Measurements from ENCODE around the gene ALOX5.
"Not testable (repeated sequence)": the region's sequence is repeated elsewhere in the genome, so short reads cannot be mapped to it uniquely, and the experiment has no call there.

The ALOX5 gene

GRCh38 chr10:45353186-45353585 lies 20.8 kb upstream of the ALOX5 start:
- no peak overlapping the region for H3K9ac ChIP-seq (ENCODE audit: low read length)
- no peak overlapping the region for H2AFZ ChIP-seq (ENCODE audit: low read length)
- H3K9me3 ChIP-seq (replicated peaks; ENCODE audit: insufficient read depth, low read length) = no peaks in the 10 kb centered on the region
- H4K20me1 ChIP-seq (ENCODE audit: insufficient read depth, low read length) = no peaks in the 10 kb centered on the region
- H3K79me2 ChIP-seq (ENCODE audit: low read length) = no peaks in the 10 kb centered on the region
- H3K4me3 ChIP-seq (ENCODE audit: low read length) = no peak overlapping the region
- no peak for DNase-seq
- no peaks in the 10 kb centered on the region for H3K36me3 ChIP-seq (replicated peaks; ENCODE audit: insufficient read depth, low read length)
- H3K4me2 ChIP-seq (ENCODE audit: low read depth, low read length) = no peak overlapping the region
- no peaks in the 10 kb centered on the region for H3K9me2 ChIP-seq (replicated peaks; ENCODE audit: insufficient read depth, low read length)
- H3K27ac ChIP-seq (ENCODE audit: low read length) = no peak overlapping the region
- no peaks in the 10 kb centered on the region for H3K4me1 ChIP-seq (ENCODE audit: low read length)
- no peak for TF ChIP-seq CTCF (IDR thresholded peaks at IDR 0.05; ENCODE audit: low read length)
- no peak for TF ChIP-seq EZH2 (optimal IDR thresholded peaks at IDR 0.05; ENCODE audit: low read depth, low read length)
- no peak for TF ChIP-seq EZH2phosphoT487 (IDR thresholded peaks at IDR 0.05; ENCODE audit: low read length)
- no peaks in the 10 kb centered on the region for H3K27me3 ChIP-seq (replicated peaks; ENCODE audit: insufficient read depth, low read length)
- no peaks in the 10 kb centered on the region for H3F3A ChIP-seq (ENCODE audit: insufficient read depth, low read length)

- TF ChIP-seq EZH2 (optimal IDR thresholded peaks at IDR 0.05; ENCODE audit: low read depth, low read length) = no peak
- TF ChIP-seq CTCF (IDR thresholded peaks at IDR 0.05; ENCODE audit: low read length) = no peak
- TF ChIP-seq EZH2phosphoT487 (IDR thresholded peaks at IDR 0.05; ENCODE audit: low read length) = no peak
- H2AFZ ChIP-seq (ENCODE audit: low read length) = no peak overlapping the region
- no peaks in the 10 kb centered on the region for H4K20me1 ChIP-seq (ENCODE audit: insufficient read depth, low read length)
- H3K36me3 ChIP-seq (replicated peaks; ENCODE audit: insufficient read depth, low read length) = no peaks in the 10 kb centered on the region
- no peaks in the 10 kb centered on the region for H3K9me3 ChIP-seq (replicated peaks; ENCODE audit: insufficient read depth, low read length)
- no peak overlapping the region for H3K4me2 ChIP-seq (ENCODE audit: low read depth, low read length)
- no peak for DNase-seq
- H3K27ac ChIP-seq (ENCODE audit: low read length) = no peak overlapping the region
- no peaks in the 10 kb centered on the region for H3F3A ChIP-seq (ENCODE audit: insufficient read depth, low read length)
- H3K4me1 ChIP-seq (ENCODE audit: low read length) = no peaks in the 10 kb centered on the region
- H3K9ac ChIP-seq (ENCODE audit: low read length) = no peak overlapping the region
- H3K27me3 ChIP-seq (replicated peaks; ENCODE audit: insufficient read depth, low read length) = no peaks in the 10 kb centered on the region
- no peak overlapping the region for H3K4me3 ChIP-seq (ENCODE audit: low read length)
- H3K9me2 ChIP-seq (replicated peaks; ENCODE audit: insufficient read depth, low read length) = no peaks in the 10 kb centered on the region
- H3K79me2 ChIP-seq (ENCODE audit: low read length) = no peaks in the 10 kb centered on the region
Measured at GRCh38 chr10:45354261-45354660, 19.8 kb upstream of the ALOX5 start.

GRCh38 chr10:45355494-45355893 lies 18.5 kb upstream of the ALOX5 start:
- H3K4me2 ChIP-seq (ENCODE audit: low read depth, low read length) = no peak overlapping the region
- TF ChIP-seq CTCF (IDR thresholded peaks at IDR 0.05; ENCODE audit: low read length) (no peak), EZH2 (optimal IDR thresholded peaks at IDR 0.05; ENCODE audit: low read depth, low read length) (no peak), EZH2phosphoT487 (IDR thresholded peaks at IDR 0.05; ENCODE audit: low read length) (no peak)
- no peak overlapping the region for H3K27ac ChIP-seq (ENCODE audit: low read length)
- no peaks in the 10 kb centered on the region for H3K79me2 ChIP-seq (ENCODE audit: low read length)
- no peaks in the 10 kb centered on the region for H3K9me2 ChIP-seq (replicated peaks; ENCODE audit: insufficient read depth, low read length)
- no peak overlapping the region for H2AFZ ChIP-seq (ENCODE audit: low read length)
- no peaks in the 10 kb centered on the region for H3K27me3 ChIP-seq (replicated peaks; ENCODE audit: insufficient read depth, low read length)
- no peaks in the 10 kb centered on the region for H4K20me1 ChIP-seq (ENCODE audit: insufficient read depth, low read length)
- no peaks in the 10 kb centered on the region for H3K4me1 ChIP-seq (ENCODE audit: low read length)
- no peaks in the 10 kb centered on the region for H3K9me3 ChIP-seq (replicated peaks; ENCODE audit: insufficient read depth, low read length)
- no peak overlapping the region for H3K4me3 ChIP-seq (ENCODE audit: low read length)
- no peaks in the 10 kb centered on the region for H3K36me3 ChIP-seq (replicated peaks; ENCODE audit: insufficient read depth, low read length)
- H3K9ac ChIP-seq (ENCODE audit: low read length) = no peak overlapping the region
- no peak for DNase-seq
- no peaks in the 10 kb centered on the region for H3F3A ChIP-seq (ENCODE audit: insufficient read depth, low read length)

GRCh38 chr10:45358961-45359360 lies 15.1 kb upstream of the ALOX5 start:
- not testable (repeated sequence) for H3K27ac ChIP-seq (ENCODE audit: low read length); H3F3A ChIP-seq (ENCODE audit: insufficient read depth, low read length); H3K4me2 ChIP-seq (ENCODE audit: low read depth, low read length); H3K4me1 ChIP-seq (ENCODE audit: low read length); H3K9ac ChIP-seq (ENCODE audit: low read length); H3K9me3 ChIP-seq (replicated peaks; ENCODE audit: insufficient read depth, low read length); H2AFZ ChIP-seq (ENCODE audit: low read length); H3K9me2 ChIP-seq (replicated peaks; ENCODE audit: insufficient read depth, low read length); H4K20me1 ChIP-seq (ENCODE audit: insufficient read depth, low read length); H3K4me3 ChIP-seq (ENCODE audit: low read length); H3K27me3 ChIP-seq (replicated peaks; ENCODE audit: insufficient read depth, low read length); H3K36me3 ChIP-seq (replicated peaks; ENCODE audit: insufficient read depth, low read length); DNase-seq; H3K79me2 ChIP-seq (ENCODE audit: low read length)

- H3K4me3 ChIP-seq (ENCODE audit: low read length); H3K9me2 ChIP-seq (replicated peaks; ENCODE audit: insufficient read depth, low read length); H3K4me2 ChIP-seq (ENCODE audit: low read depth, low read length); H3K79me2 ChIP-seq (ENCODE audit: low read length); H4K20me1 ChIP-seq (ENCODE audit: insufficient read depth, low read length); H3K4me1 ChIP-seq (ENCODE audit: low read length); H2AFZ ChIP-seq (ENCODE audit: low read length); H3F3A ChIP-seq (ENCODE audit: insufficient read depth, low read length); H3K27ac ChIP-seq (ENCODE audit: low read length); H3K27me3 ChIP-seq (replicated peaks; ENCODE audit: insufficient read depth, low read length); H3K9me3 ChIP-seq (replicated peaks; ENCODE audit: insufficient read depth, low read length); DNase-seq; H3K36me3 ChIP-seq (replicated peaks; ENCODE audit: insufficient read depth, low read length); H3K9ac ChIP-seq (ENCODE audit: low read length): not testable (repeated sequence)
Measured at GRCh38 chr10:45361983-45362799, 11.8 kb upstream of the ALOX5 start.
